ENCODE results near the gene ELP1.
"Not testable (repeated sequence)": the region's sequence is repeated elsewhere in the genome, so short reads cannot be mapped to it uniquely, and the experiment has no call there.

Gene ELP1

GRCh38 chr9:108851138-108851537 lies 82.8 kb downstream of the ELP1 start:
- Histone ChIP-seq H3K27me3 (ENCODE audit: control insufficient read depth, insufficient read depth, low read length) (no peaks in the 10 kb centered on the region), H3K27ac (ENCODE audit: low read depth, low read length) (no peak overlapping the region), H3K9me3 (ENCODE audit: control insufficient read depth, insufficient read depth, low read depth, low read length) (no peaks in the 10 kb centered on the region), H3K36me3 (ENCODE audit: control insufficient read depth, insufficient read depth, low read length) (no peaks in the 10 kb centered on the region), H3K4me3 (ENCODE audit: low read depth, low read length) (no peak overlapping the region), H3K4me1 (ENCODE audit: control insufficient read depth, insufficient read depth, low read length) (no peaks in the 10 kb centered on the region), H3K9ac (ENCODE audit: low read length) (no peak overlapping the region)

- H3K27me3 ChIP-seq (ENCODE audit: control insufficient read depth, insufficient read depth, low read length): no peaks in the 10 kb centered on the region
- H3K4me3 ChIP-seq (ENCODE audit: low read depth, low read length): no peak overlapping the region
- H3K9ac ChIP-seq (ENCODE audit: low read length): no peak overlapping the region
- H3K9me3 ChIP-seq (ENCODE audit: control insufficient read depth, insufficient read depth, low read depth, low read length): no peaks in the 10 kb centered on the region
- no peaks in the 10 kb centered on the region for H3K4me1 ChIP-seq (ENCODE audit: control insufficient read depth, insufficient read depth, low read length)
- no peaks in the 10 kb centered on the region for H3K36me3 ChIP-seq (ENCODE audit: control insufficient read depth, insufficient read depth, low read length)
- no peak overlapping the region for H3K27ac ChIP-seq (ENCODE audit: low read depth, low read length)
Measured at GRCh38 chr9:108850293-108850897, 83.5 kb downstream of the ELP1 start.

GRCh38 chr9:108848296-108848695 lies 85.6 kb downstream of the ELP1 start:
- H3K27me3 ChIP-seq (ENCODE audit: control insufficient read depth, insufficient read depth, low read length); H3K36me3 ChIP-seq (ENCODE audit: control insufficient read depth, insufficient read depth, low read length); H3K9ac ChIP-seq (ENCODE audit: low read length); H3K4me1 ChIP-seq (ENCODE audit: control insufficient read depth, insufficient read depth, low read length); H3K4me3 ChIP-seq (ENCODE audit: low read depth, low read length); H3K27ac ChIP-seq (ENCODE audit: low read depth, low read length); H3K9me3 ChIP-seq (ENCODE audit: control insufficient read depth, insufficient read depth, low read depth, low read length): not testable (repeated sequence)

GRCh38 chr9:108845947-108846346 lies 88.0 kb downstream of the ELP1 start:
- H3K9ac ChIP-seq (ENCODE audit: low read length): no peak overlapping the region
- H3K4me1 ChIP-seq (ENCODE audit: control insufficient read depth, insufficient read depth, low read length): no peaks in the 10 kb centered on the region
- no peaks in the 10 kb centered on the region for H3K36me3 ChIP-seq (ENCODE audit: control insufficient read depth, insufficient read depth, low read length)
- H3K27me3 ChIP-seq (ENCODE audit: control insufficient read depth, insufficient read depth, low read length): no peaks in the 10 kb centered on the region
- H3K4me3 ChIP-seq (ENCODE audit: low read depth, low read length): no peak overlapping the region
- H3K9me3 ChIP-seq (ENCODE audit: control insufficient read depth, insufficient read depth, low read depth, low read length): no peaks in the 10 kb centered on the region
- H3K27ac ChIP-seq (ENCODE audit: low read depth, low read length): no peak overlapping the region

GRCh38 chr9:108845507-108845906 lies 88.4 kb downstream of the ELP1 start:
- Histone ChIP-seq H3K9ac (ENCODE audit: low read length) (no peak overlapping the region), H3K9me3 (ENCODE audit: control insufficient read depth, insufficient read depth, low read depth, low read length) (no peaks in the 10 kb centered on the region), H3K27ac (ENCODE audit: low read depth, low read length) (no peak overlapping the region), H3K36me3 (ENCODE audit: control insufficient read depth, insufficient read depth, low read length) (no peaks in the 10 kb centered on the region), H3K27me3 (ENCODE audit: control insufficient read depth, insufficient read depth, low read length) (no peaks in the 10 kb centered on the region), H3K4me3 (ENCODE audit: low read depth, low read length) (no peak overlapping the region), H3K4me1 (ENCODE audit: control insufficient read depth, insufficient read depth, low read length) (no peaks in the 10 kb centered on the region)

GRCh38 chr9:108844856-108845255 lies 89.1 kb downstream of the ELP1 start:
- no peaks in the 10 kb centered on the region for H3K27me3 ChIP-seq (ENCODE audit: control insufficient read depth, insufficient read depth, low read length)
- H3K36me3 ChIP-seq (ENCODE audit: control insufficient read depth, insufficient read depth, low read length): no peaks in the 10 kb centered on the region
- no peak overlapping the region for H3K27ac ChIP-seq (ENCODE audit: low read depth, low read length)
- H3K9me3 ChIP-seq (ENCODE audit: control insufficient read depth, insufficient read depth, low read depth, low read length): no peaks in the 10 kb centered on the region
- no peak overlapping the region for H3K9ac ChIP-seq (ENCODE audit: low read length)
- H3K4me1 ChIP-seq (ENCODE audit: control insufficient read depth, insufficient read depth, low read length): no peaks in the 10 kb centered on the region
- no peak overlapping the region for H3K4me3 ChIP-seq (ENCODE audit: low read depth, low read length)

GRCh38 chr9:108844391-108844790 lies 89.5 kb downstream of the ELP1 start:
- Histone ChIP-seq H3K27me3 (ENCODE audit: control insufficient read depth, insufficient read depth, low read length) (no peaks in the 10 kb centered on the region), H3K9ac (ENCODE audit: low read length) (no peak overlapping the region), H3K4me1 (ENCODE audit: control insufficient read depth, insufficient read depth, low read length) (no peaks in the 10 kb centered on the region), H3K36me3 (ENCODE audit: control insufficient read depth, insufficient read depth, low read length) (no peaks in the 10 kb centered on the region), H3K4me3 (ENCODE audit: low read depth, low read length) (no peak overlapping the region), H3K27ac (ENCODE audit: low read depth, low read length) (no peak overlapping the region), H3K9me3 (ENCODE audit: control insufficient read depth, insufficient read depth, low read depth, low read length) (no peaks in the 10 kb centered on the region)

- no peak overlapping the region for H3K27ac ChIP-seq (ENCODE audit: low read depth, low read length)
Measured at GRCh38 chr9:108842610-108843295, 91.2 kb downstream of the ELP1 start.

GRCh38 chr9:108839561-108839960 lies 94.4 kb downstream of the ELP1 start:
- H3K27ac ChIP-seq (ENCODE audit: low read depth, low read length): not testable (repeated sequence)

More at GRCh38 chr9:108842610-108843295, 91.2 kb downstream of the ELP1 start:
- Histone ChIP-seq H3K9me3 (ENCODE audit: control insufficient read depth, insufficient read depth, low read depth, low read length) (no peaks in the 10 kb centered on the region), H3K27me3 (ENCODE audit: control insufficient read depth, insufficient read depth, low read length) (no peaks in the 10 kb centered on the region), H3K9ac (ENCODE audit: low read length) (no peak overlapping the region), H3K36me3 (ENCODE audit: control insufficient read depth, insufficient read depth, low read length) (no peaks in the 10 kb centered on the region), H3K4me3 (ENCODE audit: low read depth, low read length) (no peak overlapping the region), H3K4me1 (ENCODE audit: control insufficient read depth, insufficient read depth, low read length) (no peaks in the 10 kb centered on the region)

GRCh38 chr9:108838017-108838416 lies 95.9 kb downstream of the ELP1 start:
- Histone ChIP-seq H3K27me3 (ENCODE audit: control insufficient read depth, insufficient read depth, low read length) (no peaks in the 10 kb centered on the region), H3K36me3 (ENCODE audit: control insufficient read depth, insufficient read depth, low read length) (no peaks in the 10 kb centered on the region), H3K27ac (ENCODE audit: low read depth, low read length) (no peak overlapping the region), H3K4me1 (ENCODE audit: control insufficient read depth, insufficient read depth, low read length) (peaks cover 8% of the 10 kb centered on the region), H3K9me3 (ENCODE audit: control insufficient read depth, insufficient read depth, low read depth, low read length) (no peaks in the 10 kb centered on the region), H3K4me3 (ENCODE audit: low read depth, low read length) (no peak overlapping the region), H3K9ac (ENCODE audit: low read length) (no peak overlapping the region)

More at GRCh38 chr9:108839561-108839960, 94.4 kb downstream of the ELP1 start:
- H3K9ac ChIP-seq (ENCODE audit: low read length); H3K4me3 ChIP-seq (ENCODE audit: low read depth, low read length); H3K27me3 ChIP-seq (ENCODE audit: control insufficient read depth, insufficient read depth, low read length); H3K4me1 ChIP-seq (ENCODE audit: control insufficient read depth, insufficient read depth, low read length); H3K9me3 ChIP-seq (ENCODE audit: control insufficient read depth, insufficient read depth, low read depth, low read length); H3K36me3 ChIP-seq (ENCODE audit: control insufficient read depth, insufficient read depth, low read length): not testable (repeated sequence)

GRCh38 chr9:108837530-108837929 lies 96.4 kb downstream of the ELP1 start:
- H3K4me3 ChIP-seq (ENCODE audit: low read depth, low read length): no peak overlapping the region
- peaks cover 8% of the 10 kb centered on the region for H3K4me1 ChIP-seq (ENCODE audit: control insufficient read depth, insufficient read depth, low read length)
- H3K9me3 ChIP-seq (ENCODE audit: control insufficient read depth, insufficient read depth, low read depth, low read length): no peaks in the 10 kb centered on the region
- no peaks in the 10 kb centered on the region for H3K27me3 ChIP-seq (ENCODE audit: control insufficient read depth, insufficient read depth, low read length)
- no peak overlapping the region for H3K9ac ChIP-seq (ENCODE audit: low read length)
- no peaks in the 10 kb centered on the region for H3K36me3 ChIP-seq (ENCODE audit: control insufficient read depth, insufficient read depth, low read length)
- H3K27ac ChIP-seq (ENCODE audit: low read depth, low read length): no peak overlapping the region
